NCI-H345 (cell line): ENCODE measurements around the gene ARHGAP4.
A peak's percentile ranks its signal among the peaks of the same experiment; 100 is the strongest.

ENCODE experiments used
- DNase-seq: peaks from one replicate; lab custom pipeline; 2025; lab: John Stamatoyannopoulos, UW

Gene ARHGAP4

GRCh38 chrX:153925739-153926551 is at the start of gene ARHGAP4:
Gene ARHGAP4, minus strand, starts transcription at chrX:153926264. Its CDS starts 62 bp downstream, at chrX:153926202.
- no peak for DNase-seq

- no peak for DNase-seq
These were observed 48.7 kb upstream of the ARHGAP4 start for GRCh38 chrX:153974726-153975286.

- DNase-seq = no peak
These were observed 48.1 kb upstream of the ARHGAP4 start for GRCh38 chrX:153974003-153974725.

- DNase-seq = no peak
These were observed 47.3 kb upstream of the ARHGAP4 start for GRCh38 chrX:153973127-153974002.

GRCh38 chrX:153972368-153973126 is 46.5 kb upstream of the ARHGAP4 start, which contains the start of gene TMEM187:
Gene TMEM187, plus strand, starts transcription at chrX:153972754. Its CDS starts 9,309 bp downstream, at chrX:153982063.
- peak; percentile 94 for DNase-seq

- DNase-seq = peak; percentile 92
These were observed 45.6 kb upstream of the ARHGAP4 start, which contains the start of gene HCFC1 for GRCh38 chrX:153971450-153972367. Gene HCFC1, minus strand, starts transcription at chrX:153971818. Its CDS starts 978 bp downstream, at chrX:153970840.

- DNase-seq = peak; percentile 84
These were observed 45.0 kb upstream of the ARHGAP4 start for GRCh38 chrX:153971124-153971449.

- DNase-seq = peak; percentile 11
These were observed 44.5 kb upstream of the ARHGAP4 start for GRCh38 chrX:153970357-153971123.

GRCh38 chrX:153969904-153970356 is 43.9 kb upstream of the ARHGAP4 start:
- DNase-seq = no peak

- no peak for DNase-seq
These were observed 43.2 kb upstream of the ARHGAP4 start for GRCh38 chrX:153969125-153969903.

GRCh38 chrX:153968754-153969124 is 42.7 kb upstream of the ARHGAP4 start:
- no peak for DNase-seq

- no peak for DNase-seq
These were observed 42.2 kb upstream of the ARHGAP4 start for GRCh38 chrX:153968255-153968654.

GRCh38 chrX:153967536-153968224 is 41.6 kb upstream of the ARHGAP4 start:
- no peak for DNase-seq

- no peak for DNase-seq
These were observed 40.9 kb upstream of the ARHGAP4 start for GRCh38 chrX:153966841-153967535.

- DNase-seq = no peak
These were observed 40.2 kb upstream of the ARHGAP4 start for GRCh38 chrX:153966283-153966688.

- DNase-seq = no peak
These were observed 39.3 kb upstream of the ARHGAP4 start for GRCh38 chrX:153965406-153965805.

- no peak for DNase-seq
These were observed 38.0 kb upstream of the ARHGAP4 start for GRCh38 chrX:153964105-153964504.
